Loucy (cell line): Measurements from ENCODE around the gene IL10RA.

Experiments used
- H2AFZ ChIP-seq: fragments of 200-600 bp; sonication (generic); 2 replicates; pipeline ENCODE4 v1.6.0; 2016; ENCODE audit warnings: antibody characterized with exemption, mild to moderate bottlenecking, low read length, moderate library complexity
- H3F3A ChIP-seq: fragments of 200-600 bp; 2 replicates; pipeline ENCODE4 v1.6.0; 2016; ENCODE audit warnings: antibody characterized with exemption, low read depth, mild to moderate bottlenecking
- H3K27me3 ChIP-seq: fragments of 200-600 bp; sonication (generic); 2 replicates; pipeline ENCODE4 v1.6.1; 2014; ENCODE audit warnings: low read length, mild to moderate bottlenecking; ENCODE audit not compliant: insufficient read depth, poor library complexity, severe bottlenecking
- H3K36me3 ChIP-seq: fragments of 200-600 bp; sonication (generic); 2 replicates; pipeline ENCODE4 v1.6.1; 2016; ENCODE audit warnings: low read length; ENCODE audit not compliant: insufficient read depth
- H3K4me1 ChIP-seq: fragments of 200-600 bp; sonication (generic); 2 replicates; pipeline ENCODE4 v1.5.1; 2014; ENCODE audit warnings: low read length, mild to moderate bottlenecking; ENCODE audit not compliant: insufficient read depth, poor library complexity, severe bottlenecking
- H3K4me2 ChIP-seq: fragments of 200-600 bp; sonication (generic); 2 replicates; pipeline ENCODE4 v1.6.0; 2014; ENCODE audit warnings: antibody characterized with exemption, low read length, low read depth, mild to moderate bottlenecking; ENCODE audit not compliant: poor library complexity, severe bottlenecking
- H3K4me3 ChIP-seq: fragments of 200-600 bp; sonication (generic); 2 replicates; pipeline ENCODE4 v1.5.1; 2014; ENCODE audit warnings: low read length, mild to moderate bottlenecking, mixed read lengths; ENCODE audit not compliant: poor library complexity, severe bottlenecking
- H3K79me2 ChIP-seq: fragments of 200-600 bp; sonication (generic); 2 replicates; pipeline ENCODE4 v1.6.1; 2014; ENCODE audit warnings: low read length; ENCODE audit not compliant: insufficient read depth
- H3K9ac ChIP-seq: fragments of 200-600 bp; sonication (generic); 2 replicates; pipeline ENCODE4 v1.6.0; 2014; ENCODE audit warnings: mild to moderate bottlenecking, low read depth, low read length, moderate library complexity; ENCODE audit not compliant: poor library complexity, severe bottlenecking
- H3K9me2 ChIP-seq: fragments of 200-600 bp; sonication (generic); replicated peaks from 2 replicates; pipeline ENCODE4 v1.6.1; 2016; ENCODE audit warnings: low read depth, low read length, mixed read lengths
- H3K9me3 ChIP-seq: fragments of 200-600 bp; sonication (generic); 2 replicates; pipeline ENCODE4 v1.6.1; 2014; ENCODE audit warnings: mild to moderate bottlenecking, antibody characterized with exemption, low read length, low read depth; ENCODE audit not compliant: insufficient read depth
- H4K20me1 ChIP-seq: fragments of 200-600 bp; sonication (generic); 2 replicates; pipeline ENCODE4 v1.6.0; 2014; ENCODE audit warnings: antibody characterized with exemption, low read length, mild to moderate bottlenecking; ENCODE audit not compliant: insufficient read depth, poor library complexity, severe bottlenecking
- EZH2phosphoT487 ChIP-seq: fragments of 200-600 bp; IDR thresholded peaks from 2 replicates; pipeline ENCODE4 v1.6.1; 2018; ENCODE audit warnings: antibody characterized with exemption, mild to moderate bottlenecking, moderate library complexity, borderline replicate concordance
- TF ChIP-seq, protein P1 (sequence below): fragments of 200-600 bp; sonication (generic); conservative IDR thresholded peaks from 2 replicates; pipeline ENCODE4 v1.5.1; 2014; ENCODE audit warnings: mild to moderate bottlenecking, antibody characterized with exemption, low read length

The IL10RA gene

DNA sequence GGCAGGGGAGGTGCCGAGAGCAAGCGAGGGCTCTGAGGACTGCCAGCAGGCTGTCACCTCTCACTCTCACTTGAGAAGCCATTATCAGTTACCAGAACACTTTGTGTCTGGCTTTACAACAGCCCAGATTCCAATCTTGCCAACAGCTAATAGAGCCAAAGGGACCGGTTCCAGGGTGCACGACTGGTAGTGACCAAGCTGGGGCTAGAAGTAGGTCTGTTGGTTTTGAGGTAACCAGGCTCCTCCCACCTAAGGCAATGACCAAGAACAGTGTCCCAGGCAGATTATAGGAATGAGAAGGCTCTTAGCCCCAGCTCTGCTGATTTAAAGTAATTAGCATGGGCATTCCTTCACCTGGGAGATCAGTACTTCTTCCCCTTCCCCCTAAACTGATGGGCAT is 7.2 kb upstream of the IL10RA start:
- H2AFZ ChIP-seq = no peak overlapping the region; the same call in 1 of the 2 replicates
- H3K36me3 ChIP-seq = no peaks in the 10 kb centered on the region
- no peaks in the 10 kb centered on the region for H3K9me3 ChIP-seq
- H3K9ac ChIP-seq = no peak overlapping the region
- H3F3A ChIP-seq = no peaks in the 10 kb centered on the region
- H3K4me3 ChIP-seq = no peak overlapping the region
- no peak overlapping the region for H3K4me2 ChIP-seq
- TF ChIP-seq, protein P1, sequence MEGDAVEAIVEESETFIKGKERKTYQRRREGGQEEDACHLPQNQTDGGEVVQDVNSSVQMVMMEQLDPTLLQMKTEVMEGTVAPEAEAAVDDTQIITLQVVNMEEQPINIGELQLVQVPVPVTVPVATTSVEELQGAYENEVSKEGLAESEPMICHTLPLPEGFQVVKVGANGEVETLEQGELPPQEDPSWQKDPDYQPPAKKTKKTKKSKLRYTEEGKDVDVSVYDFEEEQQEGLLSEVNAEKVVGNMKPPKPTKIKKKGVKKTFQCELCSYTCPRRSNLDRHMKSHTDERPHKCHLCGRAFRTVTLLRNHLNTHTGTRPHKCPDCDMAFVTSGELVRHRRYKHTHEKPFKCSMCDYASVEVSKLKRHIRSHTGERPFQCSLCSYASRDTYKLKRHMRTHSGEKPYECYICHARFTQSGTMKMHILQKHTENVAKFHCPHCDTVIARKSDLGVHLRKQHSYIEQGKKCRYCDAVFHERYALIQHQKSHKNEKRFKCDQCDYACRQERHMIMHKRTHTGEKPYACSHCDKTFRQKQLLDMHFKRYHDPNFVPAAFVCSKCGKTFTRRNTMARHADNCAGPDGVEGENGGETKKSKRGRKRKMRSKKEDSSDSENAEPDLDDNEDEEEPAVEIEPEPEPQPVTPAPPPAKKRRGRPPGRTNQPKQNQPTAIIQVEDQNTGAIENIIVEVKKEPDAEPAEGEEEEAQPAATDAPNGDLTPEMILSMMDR = no peak
- no peak for TF ChIP-seq EZH2phosphoT487
- no peaks in the 10 kb centered on the region for H4K20me1 ChIP-seq
- H3K79me2 ChIP-seq = no peaks in the 10 kb centered on the region
- H3K9me2 ChIP-seq = no peaks in the 10 kb centered on the region
- no peaks in the 10 kb centered on the region for H3K27me3 ChIP-seq
- H3K4me1 ChIP-seq = peaks cover 24% of the 10 kb centered on the region

DNA sequence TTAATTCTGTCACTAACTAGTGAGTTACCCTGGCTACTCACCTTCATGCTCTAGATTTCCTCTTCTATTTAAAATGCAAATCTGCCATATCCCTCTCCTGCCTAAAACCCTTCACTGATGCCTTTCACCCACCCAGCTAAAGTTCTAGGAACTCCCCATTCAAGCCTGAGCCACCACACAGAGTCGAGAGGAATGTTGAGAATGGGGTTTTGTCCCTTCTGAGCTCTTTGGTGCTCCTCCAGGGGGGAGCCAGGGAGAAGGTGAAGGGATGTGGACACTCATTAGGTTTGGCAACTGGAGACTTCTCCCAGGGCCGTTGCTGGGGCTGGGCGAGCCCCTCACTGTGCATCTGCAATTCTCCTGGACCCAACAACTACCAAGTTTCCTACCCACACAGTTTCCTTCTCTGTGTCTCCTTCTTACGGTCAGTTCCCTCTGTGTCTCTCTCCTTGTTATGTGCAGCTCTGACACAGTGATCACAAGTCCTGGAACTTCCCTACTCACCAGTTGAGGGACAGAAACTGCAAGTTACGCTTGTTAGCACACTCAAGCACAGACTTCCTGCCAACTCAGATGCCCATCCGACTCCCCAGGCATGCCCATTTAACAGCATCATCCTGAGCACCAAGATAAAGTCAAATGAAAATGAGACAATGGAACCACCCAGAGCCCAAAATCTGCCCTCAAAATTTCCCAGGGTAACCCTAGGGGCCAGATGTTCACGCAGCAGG is 6.5 kb upstream of the IL10RA start:
- TF ChIP-seq, protein P1 = no peak
- TF ChIP-seq EZH2phosphoT487 = no peak
- H3K79me2 ChIP-seq = no peaks in the 10 kb centered on the region
- H2AFZ ChIP-seq = peak overlapping the region; percentile 45; the same call in 1 of the 2 replicates
- no peaks in the 10 kb centered on the region for H3F3A ChIP-seq
- H3K36me3 ChIP-seq = no peaks in the 10 kb centered on the region
- no peak overlapping the region for H3K4me2 ChIP-seq
- H3K4me3 ChIP-seq = no peak overlapping the region
- H3K27me3 ChIP-seq = no peaks in the 10 kb centered on the region
- no peaks in the 10 kb centered on the region for H4K20me1 ChIP-seq
- no peaks in the 10 kb centered on the region for H3K9me2 ChIP-seq
- H3K4me1 ChIP-seq = peaks cover 24% of the 10 kb centered on the region
- H3K9ac ChIP-seq = no peak overlapping the region
- no peaks in the 10 kb centered on the region for H3K9me3 ChIP-seq

DNA sequence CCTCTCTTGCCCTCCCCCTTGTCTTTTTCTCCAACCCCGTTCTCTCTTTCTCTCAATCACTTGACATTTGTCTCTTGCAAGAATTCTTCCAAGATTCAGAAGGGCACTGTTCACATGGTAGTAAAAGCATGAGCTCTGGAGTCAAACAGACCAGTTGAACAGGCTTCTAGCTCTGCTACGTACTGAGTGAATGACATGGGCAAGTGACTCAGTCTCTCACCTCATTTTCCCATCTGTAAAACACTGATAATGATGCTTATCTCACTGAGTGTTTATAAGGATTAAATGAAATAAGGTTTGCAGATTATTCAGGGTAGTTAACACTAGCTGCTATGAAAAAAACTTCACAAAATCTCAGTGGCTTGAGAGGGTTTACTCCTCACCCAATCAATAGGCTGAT is 5.9 kb upstream of the IL10RA start:
- Histone ChIP-seq H2AFZ (no peak overlapping the region), H3K9ac (no peak overlapping the region), H4K20me1 (no peaks in the 10 kb centered on the region), H3K79me2 (no peaks in the 10 kb centered on the region), H3K9me3 (no peaks in the 10 kb centered on the region), H3K9me2 (no peaks in the 10 kb centered on the region), H3K4me2 (no peak overlapping the region), H3K4me3 (no peak overlapping the region), H3K36me3 (no peaks in the 10 kb centered on the region), H3K27me3 (no peaks in the 10 kb centered on the region), H3F3A (no peaks in the 10 kb centered on the region), H3K4me1 (peaks cover 24% of the 10 kb centered on the region)
- TF ChIP-seq, protein P1 = no peak
- no peak for TF ChIP-seq EZH2phosphoT487
